G401 (cell line): ENCODE results near the gene AMIGO3. TPM values are rescaled to one million over a fixed set of nuclear protein-coding genes. Genes with fewer than 3 reads are reported as not detected.
A peak's percentile ranks its signal among the peaks of the same experiment; 100 is the strongest.
"Not testable (repeated sequence)": the region's sequence is repeated elsewhere in the genome, so short reads cannot be mapped to it uniquely, and the experiment has no call there.

Experiments used
- DNase-seq: peaks from one replicate; pipeline ENCODE4 v3.0.0-alpha.2; 2015; ENCODE audit warnings: low spot score
- in situ Hi-C: cut with HindIII; loops from 2 replicates; pipeline ENCODE4 v1.10.0; 2016; ENCODE audit warnings: low sequenced_read_pairs, mixed read lengths
- total RNA-seq: library from RNA; depleted of rRNA; stranded (reverse); fragments of >200 nt; shearing (Covaris generic); gene quantifications from 2 replicates; pipeline ENCODE4 v1.2.3, GENCODE V29; 2014

The AMIGO3 gene
- total RNA-seq, 1 experiment from 2014 or later = 1.1 TPM

GRCh38 chr3:49695350-49696015 is 24.0 kb downstream of the AMIGO3 start:
- in situ Hi-C loops = not testable (repeated sequence)

GRCh38 chr3:49694409-49695070 is 24.9 kb downstream of the AMIGO3 start:
- in situ Hi-C loops, DNase-seq: not testable (repeated sequence)

More at GRCh38 chr3:49695350-49696015, 24.0 kb downstream of the AMIGO3 start:
- DNase-seq = peak; percentile 40

- in situ Hi-C loops, DNase-seq: not testable (repeated sequence)
These were observed 28.0 kb downstream of the AMIGO3 start for GRCh38 chr3:49691481-49691880.

- DNase-seq, in situ Hi-C loops: not testable (repeated sequence)
These were observed 28.6 kb downstream of the AMIGO3 start for GRCh38 chr3:49690856-49691255.

GRCh38 chr3:49689908-49690624 is 29.4 kb downstream of the AMIGO3 start:
- DNase-seq, in situ Hi-C loops: not testable (repeated sequence)

- DNase-seq = peak; percentile 79
- in situ Hi-C loops = no loop called here
These were observed 30.2 kb downstream of the AMIGO3 start, which contains the start of the genes MST1 and RNF123 for GRCh38 chr3:49689046-49689907. Gene MST1 (minus strand): TSS chr3:49689474. CDS start chr3:49688691, 783 bp downstream. Gene RNF123 (plus strand): TSS chr3:49689557. CDS start chr3:49691166, 1,609 bp downstream.

- in situ Hi-C loops, DNase-seq: not testable (repeated sequence)
These were observed 31.0 kb downstream of the AMIGO3 start for GRCh38 chr3:49688338-49689045.

GRCh38 chr3:49687424-49687795 is 32.1 kb downstream of the AMIGO3 start:
- DNase-seq, in situ Hi-C loops: not testable (repeated sequence)

- in situ Hi-C loops = not testable (repeated sequence)
These were observed 32.6 kb downstream of the AMIGO3 start for GRCh38 chr3:49686769-49687423.

GRCh38 chr3:49686346-49686745 is 33.1 kb downstream of the AMIGO3 start:
- in situ Hi-C loops, DNase-seq: not testable (repeated sequence)

More at GRCh38 chr3:49686769-49687423, 32.6 kb downstream of the AMIGO3 start:
- not testable (repeated sequence) for DNase-seq

GRCh38 chr3:49685846-49686245 is 33.6 kb downstream of the AMIGO3 start:
- in situ Hi-C loops, DNase-seq: not testable (repeated sequence)

- DNase-seq, in situ Hi-C loops: not testable (repeated sequence)
These were observed 34.4 kb downstream of the AMIGO3 start for GRCh38 chr3:49685103-49685502.

GRCh38 chr3:49684453-49684852 is 35.0 kb downstream of the AMIGO3 start:
- DNase-seq, in situ Hi-C loops: not testable (repeated sequence)

GRCh38 chr3:49683162-49683561 is 36.3 kb downstream of the AMIGO3 start:
- DNase-seq = no peak
- in situ Hi-C loops = no loop called here

GRCh38 chr3:49681543-49681942 is 37.9 kb downstream of the AMIGO3 start:
- in situ Hi-C loops = no loop called here
- no peak for DNase-seq

GRCh38 chr3:49681232-49681522 is 38.3 kb downstream of the AMIGO3 start:
- no peak for DNase-seq
- in situ Hi-C loops = no loop called here

- in situ Hi-C loops = no loop called here
- DNase-seq = no peak
These were observed 38.8 kb downstream of the AMIGO3 start for GRCh38 chr3:49680493-49681231.
